Hepatocyte (in vitro differentiated cells): ENCODE measurements around the gene SLC18B1.

ENCODE experiments used
- CTCF ChIP-seq: fragments of 200-600 bp; sonication (generic); IDR thresholded peaks from 2 replicates; pipeline ENCODE4 v1.5.1; 2016; ENCODE audit warnings: antibody characterized with exemption, mild to moderate bottlenecking; ENCODE audit not compliant: poor library complexity
- EZH2 ChIP-seq: fragments of 200-600 bp; sonication (generic); IDR thresholded peaks from 2 replicates; pipeline ENCODE4 v1.6.1; 2016; ENCODE audit warnings: antibody characterized with exemption, mild to moderate bottlenecking, borderline replicate concordance

DNA sequence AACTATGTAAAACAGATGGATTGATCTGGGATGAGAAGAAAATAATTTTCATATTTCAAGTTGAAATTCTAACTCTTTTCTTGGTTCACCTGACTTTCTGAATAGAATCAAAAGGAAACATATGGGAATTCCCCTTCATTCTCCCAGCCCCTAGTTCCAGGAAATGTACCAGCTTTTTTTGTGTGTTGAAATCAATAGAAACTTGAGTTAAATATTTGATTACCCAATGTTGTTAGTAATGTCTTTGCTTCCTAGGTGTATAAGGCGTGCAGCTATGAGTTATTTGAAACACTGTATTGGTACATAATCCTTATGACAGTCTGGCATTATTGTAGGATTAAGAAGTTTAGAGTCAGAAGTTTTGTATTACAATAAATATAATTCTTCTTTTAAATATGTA is 62.2 kb downstream of the SLC18B1 start:
- TF ChIP-seq CTCF (no peak), EZH2 (no peak)
